Panc1 (cell line): Measurements from ENCODE around the gene CAMK1G. TPM values are rescaled to one million over a fixed set of nuclear protein-coding genes. Genes with fewer than 3 reads are reported as not detected.

Source experiments
- ATAC-seq: fragments of 200-7000 bp; cut with Tn5 transposase; 2 replicates; pipeline ENCODE4 v1.9.1; 2020; ENCODE audit warnings: mild to moderate bottlenecking, moderate library complexity
- BruUV-seq: library from RNA; stranded (reverse); fragments of 400-500 nt; replicated peaks from 2 replicates; lab custom pipeline; 2021; lab: Mats Ljungman, UMichigan
- CTCF ChIA-PET: fragments of 300-600 bp; sonication (Branson Sonifier 250); formaldehyde crosslinking; loops from one replicate; lab custom pipeline; 2022; ENCODE audit warnings: antibody characterized with exemption; lab: Charles Lee
- POLR2A ChIA-PET: fragments of 300-600 bp; sonication (Branson Sonifier 250); formaldehyde crosslinking; loops from one replicate; lab custom pipeline; 2022; ENCODE audit warnings: antibody characterized with exemption; lab: Charles Lee
- DNase-seq: peaks from one replicate; pipeline ENCODE4 v3.0.0-alpha.2; 2010; ENCODE audit warnings: low read depth, low spot score
- H3K27ac ChIP-seq: 2 replicates; pipeline ENCODE4 v1.5.1; 2011; ENCODE audit warnings: mild to moderate bottlenecking, low read length, inconsistent platforms
- H3K27me3 ChIP-seq: fragments of 200-500 bp; sonication (Bioruptor generic); 2 replicates; pipeline ENCODE4 v1.6.0; 2014; ENCODE audit warnings: low read length, inconsistent platforms; ENCODE audit not compliant: control insufficient read depth, insufficient read depth
- H3K36me3 ChIP-seq: fragments of 200-500 bp; sonication (Bioruptor generic); 2 replicates; pipeline ENCODE4 v1.5.1; 2014; ENCODE audit warnings: inconsistent platforms, mild to moderate bottlenecking, low read length, moderate library complexity; ENCODE audit not compliant: control insufficient read depth, insufficient read depth
- H3K4me1 ChIP-seq: 2 replicates; pipeline ENCODE4 v1.5.1; 2011; ENCODE audit warnings: inconsistent platforms, mild to moderate bottlenecking, low read length, moderate library complexity; ENCODE audit not compliant: control insufficient read depth, insufficient read depth
- H3K4me3 ChIP-seq, 2 experiments: 2 replicates each; pipeline ENCODE4 v1.5.1; 2011 to 2012; ENCODE audit warnings: low read depth in 2 of 2, low read length in 2 of 2, mild to moderate bottlenecking in 2 of 2, inconsistent platforms in 1 of 2, moderate library complexity in 1 of 2
- H3K9me3 ChIP-seq: fragments of 200-500 bp; sonication (Bioruptor generic); 2 replicates; pipeline ENCODE4 v1.5.1; 2014; ENCODE audit warnings: low read depth, mild to moderate bottlenecking, inconsistent platforms, low read length, moderate library complexity; ENCODE audit not compliant: control insufficient read depth, insufficient read depth
- POLR2AphosphoS5 ChIP-seq: IDR thresholded peaks from 2 replicates; pipeline ENCODE4 v1.6.1; 2012; ENCODE audit warnings: mild to moderate bottlenecking, low read depth, low read length, moderate library complexity
- REST ChIP-seq, 2 experiments: IDR thresholded peaks; 2 replicates each; pipeline ENCODE4 v1.6.1; 2011 to 2012; ENCODE audit warnings: low read depth in 2 of 2, control low read depth in 1 of 2, low read length in 1 of 2, mild to moderate bottlenecking in 1 of 2, moderate library complexity in 1 of 2; ENCODE audit not compliant: insufficient read depth in 1 of 2
- SIN3A ChIP-seq: IDR thresholded peaks from 2 replicates; pipeline ENCODE4 v1.6.1; 2012; ENCODE audit warnings: low read depth, mild to moderate bottlenecking, low read length, moderate library complexity, borderline replicate concordance; ENCODE audit not compliant: insufficient read depth
- TCF7L2 ChIP-seq: IDR thresholded peaks from 2 replicates; pipeline ENCODE4 v1.6.1; 2011; ENCODE audit warnings: mild to moderate bottlenecking, low read depth, low read length, inconsistent platforms
- in situ Hi-C: cut with HindIII; loops from 2 replicates; pipeline ENCODE4 v1.10.0; 2016; ENCODE audit warnings: low sequenced_read_pairs, low pct_unique_long_range_greater_than_20kb
- intact Hi-C: fragments of 100-400 bp; cut with micrococcal nuclease; formaldehyde crosslinking; loops from one replicate; pipeline ENCODE4 v1.10.0; 2022; ENCODE audit not compliant: unreplicated experiment
- total RNA-seq: library from RNA; stranded (reverse); gene quantifications from one replicate; pipeline ENCODE4 v1.2.1, GENCODE V29; 2021; ENCODE audit not compliant: unreplicated experiment
- TF ChIP-seq, protein P1 (sequence below): fragments of 450-650 bp; IDR thresholded peaks from 2 replicates; pipeline ENCODE4 v1.5.1; 2017; ENCODE audit warnings: mild to moderate bottlenecking

Gene CAMK1G
- total RNA-seq, 1 experiment from 2014 or later, result not detected

GRCh38 chr1:209622841-209623829 is 39.6 kb downstream of the CAMK1G start:
- no peak for DNase-seq
- Histone ChIP-seq H3K27me3 (no peaks in the 10 kb centered on the region), H3K9me3 (no peaks in the 10 kb centered on the region), H3K4me3 (no peak overlapping the region), H3K27ac (no peak overlapping the region), H3K36me3 (no peaks in the 10 kb centered on the region), H3K4me1 (no peaks in the 10 kb centered on the region)
- no peak for ATAC-seq
- ChIA-PET CTCF (no interaction called here), POLR2A (no interaction called here)
- intact Hi-C loops (no loop called here), in situ Hi-C loops (no loop called here)
- TF ChIP-seq REST (IDR thresholded peaks at IDR 0.05; ENCODE audit: insufficient read depth in 1 of 2, low read depth in 2 of 2, low read length in 1 of 2) (no peak), SIN3A (no peak), TCF7L2 (no peak), POLR2AphosphoS5 (no peak)
- TF ChIP-seq, protein P1, sequence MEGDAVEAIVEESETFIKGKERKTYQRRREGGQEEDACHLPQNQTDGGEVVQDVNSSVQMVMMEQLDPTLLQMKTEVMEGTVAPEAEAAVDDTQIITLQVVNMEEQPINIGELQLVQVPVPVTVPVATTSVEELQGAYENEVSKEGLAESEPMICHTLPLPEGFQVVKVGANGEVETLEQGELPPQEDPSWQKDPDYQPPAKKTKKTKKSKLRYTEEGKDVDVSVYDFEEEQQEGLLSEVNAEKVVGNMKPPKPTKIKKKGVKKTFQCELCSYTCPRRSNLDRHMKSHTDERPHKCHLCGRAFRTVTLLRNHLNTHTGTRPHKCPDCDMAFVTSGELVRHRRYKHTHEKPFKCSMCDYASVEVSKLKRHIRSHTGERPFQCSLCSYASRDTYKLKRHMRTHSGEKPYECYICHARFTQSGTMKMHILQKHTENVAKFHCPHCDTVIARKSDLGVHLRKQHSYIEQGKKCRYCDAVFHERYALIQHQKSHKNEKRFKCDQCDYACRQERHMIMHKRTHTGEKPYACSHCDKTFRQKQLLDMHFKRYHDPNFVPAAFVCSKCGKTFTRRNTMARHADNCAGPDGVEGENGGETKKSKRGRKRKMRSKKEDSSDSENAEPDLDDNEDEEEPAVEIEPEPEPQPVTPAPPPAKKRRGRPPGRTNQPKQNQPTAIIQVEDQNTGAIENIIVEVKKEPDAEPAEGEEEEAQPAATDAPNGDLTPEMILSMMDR, result no peak
- BruUV-seq, result no TSS peak

DNA sequence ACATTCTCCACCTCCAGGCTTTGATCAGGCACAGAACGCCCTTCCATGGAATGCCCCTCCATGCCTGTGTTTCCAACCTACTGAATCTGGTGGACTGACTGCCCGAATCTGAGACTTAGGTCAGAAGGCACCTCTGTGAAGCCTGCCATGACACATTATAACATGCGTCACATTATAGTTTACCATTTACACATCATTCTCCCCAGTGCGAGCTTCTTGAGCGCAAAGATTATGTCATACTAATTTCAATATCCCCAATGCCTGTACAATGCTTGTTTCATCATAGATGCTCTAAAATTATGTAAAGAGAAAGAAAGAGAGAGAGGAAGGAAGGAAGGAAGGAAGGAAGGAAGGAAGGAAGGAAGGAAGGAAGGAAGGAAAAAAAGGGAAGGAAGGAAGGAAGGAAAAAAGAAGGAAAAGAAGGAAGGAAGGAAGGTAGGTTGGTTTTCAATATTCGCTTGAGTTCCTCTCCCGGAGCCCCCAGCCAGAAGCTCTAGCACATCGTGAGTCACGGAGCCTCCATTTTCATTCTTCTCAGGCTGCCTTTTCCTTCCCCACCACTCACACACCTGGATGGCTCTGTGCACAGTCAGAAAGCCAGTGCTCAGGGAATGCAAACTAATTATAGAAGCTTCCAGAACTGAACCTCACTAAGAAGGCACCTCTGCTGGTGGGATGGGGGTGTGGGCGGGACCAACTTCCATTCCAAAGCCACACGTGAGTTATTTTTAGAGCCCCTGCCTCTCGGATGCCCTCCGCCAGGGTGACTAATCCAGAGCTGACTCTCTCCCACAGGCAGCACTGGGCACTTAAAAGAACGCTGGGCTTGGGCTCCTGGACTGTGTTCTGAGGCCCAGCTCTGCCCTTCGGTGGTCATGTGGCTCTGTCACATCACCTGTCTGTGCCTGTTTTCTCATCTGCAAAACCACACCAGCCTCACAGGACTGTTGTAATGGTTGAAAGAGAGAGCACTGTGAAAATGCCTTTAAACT is 41.3 kb downstream of the CAMK1G start:
- H3K9me3 ChIP-seq, result no peaks in the 10 kb centered on the region
- intact Hi-C loops, result no loop called here
- no peak overlapping the region for H3K4me3 ChIP-seq
- TF ChIP-seq SIN3A, result no peak
- TF ChIP-seq POLR2AphosphoS5, result no peak
- no peak for TF ChIP-seq TCF7L2
- TF ChIP-seq, protein P1, result no peak
- TF ChIP-seq REST (IDR thresholded peaks at IDR 0.05; ENCODE audit: insufficient read depth in 1 of 2, low read depth in 2 of 2, low read length in 1 of 2), result no peak
- H3K27me3 ChIP-seq, result no peaks in the 10 kb centered on the region
- ATAC-seq, result no peak
- CTCF ChIA-PET, result no interaction called here
- no TSS peak for BruUV-seq
- no peaks in the 10 kb centered on the region for H3K36me3 ChIP-seq
- no peak for DNase-seq
- in situ Hi-C loops, result no loop called here
- POLR2A ChIA-PET, result no interaction called here
- no peaks in the 10 kb centered on the region for H3K4me1 ChIP-seq
- H3K27ac ChIP-seq, result no peak overlapping the region
